HepG2 (cell line): ENCODE results near the gene TUBB. TPM values are rescaled to one million over a fixed set of nuclear protein-coding genes. Genes with fewer than 3 reads are reported as not detected.
"Not testable (repeated sequence)": the region's sequence is repeated elsewhere in the genome, so short reads cannot be mapped to it uniquely, and the experiment has no call there.

Experiments
- ATAC-seq: fragments of 200-7000 bp; cut with Tn5 transposase; 3 replicates; pipeline ENCODE4 v1.9.1; 2020; ENCODE audit warnings: mild to moderate bottlenecking, moderate library complexity
- BruUV-seq: library from RNA; stranded (reverse); fragments of 400-500 nt; replicated peaks from 2 replicates; lab custom pipeline; 2021; lab: Mats Ljungman, UMichigan
- CTCF ChIA-PET: fragments of 300-600 bp; formaldehyde crosslinking; extraction: SDS; loops from one replicate; lab custom pipeline; 2021; ENCODE audit warnings: low total read pairs, inconsistent platforms, low intra/inter-chr PET ratio; lab: Yijun Ruan, JAX
- POLR2A ChIA-PET: fragments of 350-600 bp; sonication (Branson Sonifier 250); formaldehyde crosslinking; loops from one replicate; lab custom pipeline; 2020; ENCODE audit warnings: antibody characterized with exemption, inconsistent platforms; lab: Yijun Ruan, JAX
- DNase-seq: peaks from one replicate; pipeline ENCODE4 v3.0.0-alpha.2; 2015; ENCODE audit warnings: low spot score
- FAIRE-seq: peaks from 3 replicates; lab custom pipeline; 2011; peaks lifted over from hg19 to GRCh38; lab: Jason Lieb, UNC
- H2AFZ ChIP-seq: one replicate; pipeline ENCODE4 v1.6.1; 2011; ENCODE audit warnings: low read length, inconsistent platforms
- H3K27ac ChIP-seq: fragments of 300-600 bp; 3 replicates; pipeline ENCODE4 v1.8.0; 2011; ENCODE audit warnings: mixed run types, mild to moderate bottlenecking, mixed read lengths, low read length, inconsistent platforms; ENCODE audit not compliant: insufficient read depth; ENCODE audit errors: extremely low read length
- H3K27me3 ChIP-seq, 2 experiments: fragments of 200-600 bp in 1 of 2; 2 replicates in 1 of 2; 3 replicates in 1 of 2; pipeline versions ENCODE4 v1.6.0 to v1.8.0; 2011; ENCODE audit warnings: low read length in 2 of 2, mild to moderate bottlenecking in 2 of 2, moderate library complexity in 2 of 2, inconsistent platforms in 1 of 2; ENCODE audit not compliant: insufficient read depth in 2 of 2, control insufficient read depth in 1 of 2
- H3K36me3 ChIP-seq, 2 experiments: fragments of 200-600 bp in 1 of 2; replicated peaks in 1 of 2; 2 replicates in 1 of 2; 3 replicates in 1 of 2; pipeline versions ENCODE4 v1.5.1 to v1.8.0; 2011; ENCODE audit warnings: low read length in 2 of 2, inconsistent platforms in 1 of 2; ENCODE audit not compliant: insufficient read depth in 2 of 2, control insufficient read depth in 1 of 2
- H3K4me1 ChIP-seq: 2 replicates; pipeline ENCODE4 v1.5.1; 2012; ENCODE audit warnings: low read length, inconsistent platforms; ENCODE audit not compliant: insufficient read depth
- H3K4me2 ChIP-seq: 2 replicates; pipeline ENCODE4 v1.6.0; 2011; ENCODE audit warnings: low read depth, low read length, inconsistent platforms
- H3K4me3 ChIP-seq, 3 experiments: fragments of 200-600 bp in 1 of 3; sonication (generic), shearing (Covaris generic) in 1 of 3; replicated peaks in 1 of 3; 2 replicates each; pipeline ENCODE4 v1.5.1; 2011 to 2016; ENCODE audit warnings: low read length in 3 of 3, inconsistent platforms in 2 of 3, low read depth in 2 of 3, mild to moderate bottlenecking in 2 of 3, control low read depth in 1 of 3, mixed read lengths in 1 of 3; ENCODE audit not compliant: insufficient read depth in 1 of 3
- H3K79me2 ChIP-seq: one replicate; pipeline ENCODE4 v1.6.1; 2011; ENCODE audit warnings: low read length, inconsistent platforms; ENCODE audit not compliant: insufficient read depth
- H3K9ac ChIP-seq: 2 replicates; pipeline ENCODE4 v1.6.0; 2011; ENCODE audit warnings: mild to moderate bottlenecking, low read depth, low read length, inconsistent platforms; ENCODE audit not compliant: insufficient read depth
- H3K9me3 ChIP-seq: 2 replicates; pipeline ENCODE4 v1.5.1; 2012; ENCODE audit warnings: mild to moderate bottlenecking, low read length
- H4K20me1 ChIP-seq: 2 replicates; pipeline ENCODE4 v1.6.0; 2011; ENCODE audit warnings: inconsistent platforms, mild to moderate bottlenecking, low read length, moderate library complexity; ENCODE audit not compliant: insufficient read depth
- KDM3A ChIP-seq: IDR thresholded peaks from 2 replicates; pipeline ENCODE4 v1.6.1; 2018; ENCODE audit warnings: low read depth, missing compliant biosample characterization
- NFE2L1 ChIP-seq: sonication (generic); formaldehyde crosslinking; IDR thresholded peaks from 2 replicates; pipeline ENCODE4 v1.4.0; 2020; ENCODE audit warnings: missing genetic modification reagents, mild to moderate bottlenecking, borderline replicate concordance
- NONO ChIP-seq, 2 experiments: fragments of 450-650 bp in 1 of 2; sonication (generic) in 1 of 2; formaldehyde crosslinking in 1 of 2; IDR thresholded peaks in 1 of 2; conservative IDR thresholded peaks in 1 of 2; 2 replicates each; pipeline versions ENCODE4 v1.6.1 to v1.8.0; 2017 to 2022; ENCODE audit warnings: mild to moderate bottlenecking in 1 of 2, missing genetic modification reagents in 1 of 2, moderate library complexity in 1 of 2
- RBFOX2 ChIP-seq: fragments of 200-400 bp; formaldehyde crosslinking; IDR thresholded peaks from 2 replicates; pipeline ENCODE4 v1.6.1; 2017; ENCODE audit warnings: low read depth, mild to moderate bottlenecking, low read length
- RORA ChIP-seq: sonication (generic); formaldehyde crosslinking; IDR thresholded peaks from 2 replicates; pipeline ENCODE4 v1.5.0; 2020; ENCODE audit warnings: mild to moderate bottlenecking, missing genetic modification reagents, moderate library complexity
- ZNF317 ChIP-seq: sonication (generic); formaldehyde crosslinking; IDR thresholded peaks from 2 replicates; pipeline ENCODE4 v1.5.0; 2020; ENCODE audit warnings: mild to moderate bottlenecking, missing genetic modification reagents
- ZNF776 ChIP-seq: sonication (generic); formaldehyde crosslinking; IDR thresholded peaks from 2 replicates; pipeline ENCODE4 v1.4.0; 2020; ENCODE audit warnings: mild to moderate bottlenecking, missing genetic modification reagents
- WGBS: methylation state at CpG from one replicate; pipeline ENCODE4 v1.1.6; 2017; ENCODE audit warnings: low lambda C conversion rate; 5-methylcytosine and 5-hydroxymethylcytosine counted together
- in situ Hi-C: cut with HindIII; loops from 2 replicates; pipeline ENCODE4 v1.10.0; 2017; ENCODE audit warnings: low pct_unique_long_range_greater_than_20kb; ENCODE audit not compliant: extremely low pct_ligation_motif_present
- intact Hi-C: fragments of 100-400 bp; cut with micrococcal nuclease; formaldehyde crosslinking; loops from one replicate; pipeline ENCODE4 v1.10.0; 2022; ENCODE audit not compliant: unreplicated experiment
- polyA plus RNA-seq, 8 experiments: library from polyadenylated mRNA; depleted of rRNA in 3 of 8; stranded (reverse) in 7 of 8; unstranded in 1 of 8; fragments of >200 nt; fragmentation: Illumina TruSeq in 4 of 8; extraction: Trizol in 4 of 8; gene quantifications; 2 replicates each; pipeline versions ENCODE4 v1.2.1 to v1.2.3, GENCODE V29; 2011 to 2016; ENCODE audit warnings: low read depth in 4 of 8, missing spikeins in 1 of 8, mixed read lengths in 1 of 8; ENCODE audit not compliant: insufficient read depth in 1 of 8
- total RNA-seq, 5 experiments: library from RNA; depleted of rRNA; stranded (reverse); fragments of >200 nt; fragmentation: Illumina TruSeq; extraction: Trizol; gene quantifications; 2 replicates each; pipeline ENCODE4 v1.2.3, GENCODE V29; 2016; ENCODE audit warnings: low read depth in 1 of 5
- TF ChIP-seq, protein P1 (sequence below): sonication (generic); formaldehyde crosslinking; IDR thresholded peaks from 2 replicates; pipeline ENCODE4 v1.4.0; 2020; ENCODE audit warnings: missing genetic modification reagents, borderline replicate concordance
- TF ChIP-seq, protein P2 (sequence below): IDR thresholded peaks from 2 replicates; pipeline ENCODE4 v1.6.1; 2016; ENCODE audit warnings: mild to moderate bottlenecking

The TUBB gene
- total and polyA plus RNA-seq, 2 of the 13 experiments (the other 11 are each of a cell fraction or from before 2014, with no cell fraction given), result 911 to 1,163 TPM

DNA sequence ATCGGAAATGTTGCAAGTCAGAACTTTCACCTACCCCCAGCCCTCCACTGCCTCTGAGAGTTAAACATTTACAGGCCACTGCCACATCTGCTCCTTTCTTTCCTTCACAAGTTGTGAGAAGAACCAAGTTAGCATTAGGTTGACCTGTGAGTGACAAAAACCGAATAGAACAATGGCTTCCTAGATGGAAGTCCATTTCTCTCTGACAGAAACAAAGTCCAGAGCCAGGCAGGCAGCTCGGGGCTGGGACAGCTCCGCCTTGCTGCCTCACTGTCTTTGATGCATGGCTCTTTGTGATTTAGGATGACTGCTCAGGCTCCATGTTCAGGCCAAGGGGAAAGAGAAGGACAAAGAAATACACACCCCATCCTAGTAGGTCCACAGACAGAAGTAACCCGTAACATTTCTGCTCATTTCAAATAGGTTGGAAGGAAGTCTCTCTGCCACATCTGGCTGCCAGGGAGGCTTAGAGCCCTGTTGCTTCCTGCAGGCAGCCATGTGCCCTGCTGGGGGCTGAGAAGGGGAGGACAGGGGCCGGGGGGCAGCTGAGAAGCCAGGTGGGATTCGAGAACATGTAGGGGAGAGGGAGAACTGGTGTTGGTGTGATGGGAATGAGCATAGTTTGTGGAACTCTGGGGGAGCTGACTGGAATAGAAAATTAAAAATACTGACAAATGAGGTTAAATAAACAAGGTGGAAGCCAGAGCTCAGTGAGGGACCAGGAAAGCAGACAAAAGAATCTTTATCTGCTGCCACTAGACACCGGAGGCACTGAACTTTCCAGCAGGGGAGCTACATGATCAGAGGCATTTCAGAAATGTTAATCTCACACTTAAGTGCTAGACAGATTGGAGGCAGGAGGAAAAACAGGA lies 43.7 kb downstream of the TUBB start (continued):
- TF ChIP-seq, protein P1, sequence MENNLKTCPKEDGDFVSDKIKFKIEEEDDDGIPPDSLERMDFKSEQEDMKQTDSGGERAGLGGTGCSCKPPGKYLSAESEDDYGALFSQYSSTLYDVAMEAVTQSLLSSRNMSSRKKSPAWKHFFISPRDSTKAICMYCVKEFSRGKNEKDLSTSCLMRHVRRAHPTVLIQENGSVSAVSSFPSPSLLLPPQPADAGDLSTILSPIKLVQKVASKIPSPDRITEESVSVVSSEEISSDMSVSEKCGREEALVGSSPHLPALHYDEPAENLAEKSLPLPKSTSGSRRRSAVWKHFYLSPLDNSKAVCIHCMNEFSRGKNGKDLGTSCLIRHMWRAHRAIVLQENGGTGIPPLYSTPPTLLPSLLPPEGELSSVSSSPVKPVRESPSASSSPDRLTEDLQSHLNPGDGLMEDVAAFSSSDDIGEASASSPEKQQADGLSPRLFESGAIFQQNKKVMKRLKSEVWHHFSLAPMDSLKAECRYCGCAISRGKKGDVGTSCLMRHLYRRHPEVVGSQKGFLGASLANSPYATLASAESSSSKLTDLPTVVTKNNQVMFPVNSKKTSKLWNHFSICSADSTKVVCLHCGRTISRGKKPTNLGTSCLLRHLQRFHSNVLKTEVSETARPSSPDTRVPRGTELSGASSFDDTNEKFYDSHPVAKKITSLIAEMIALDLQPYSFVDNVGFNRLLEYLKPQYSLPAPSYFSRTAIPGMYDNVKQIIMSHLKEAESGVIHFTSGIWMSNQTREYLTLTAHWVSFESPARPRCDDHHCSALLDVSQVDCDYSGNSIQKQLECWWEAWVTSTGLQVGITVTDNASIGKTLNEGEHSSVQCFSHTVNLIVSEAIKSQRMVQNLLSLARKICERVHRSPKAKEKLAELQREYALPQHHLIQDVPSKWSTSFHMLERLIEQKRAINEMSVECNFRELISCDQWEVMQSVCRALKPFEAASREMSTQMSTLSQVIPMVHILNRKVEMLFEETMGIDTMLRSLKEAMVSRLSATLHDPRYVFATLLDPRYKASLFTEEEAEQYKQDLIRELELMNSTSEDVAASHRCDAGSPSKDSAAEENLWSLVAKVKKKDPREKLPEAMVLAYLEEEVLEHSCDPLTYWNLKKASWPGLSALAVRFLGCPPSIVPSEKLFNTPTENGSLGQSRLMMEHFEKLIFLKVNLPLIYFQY, result 0 out of 2 replicates have a peak, but pooled peaks have one; percentile 58
- no peak; the same call in 1 of the 2 replicates for TF ChIP-seq NFE2L1
- no peak for TF ChIP-seq ZNF776 (CRISPR knock-in tag)

DNA sequence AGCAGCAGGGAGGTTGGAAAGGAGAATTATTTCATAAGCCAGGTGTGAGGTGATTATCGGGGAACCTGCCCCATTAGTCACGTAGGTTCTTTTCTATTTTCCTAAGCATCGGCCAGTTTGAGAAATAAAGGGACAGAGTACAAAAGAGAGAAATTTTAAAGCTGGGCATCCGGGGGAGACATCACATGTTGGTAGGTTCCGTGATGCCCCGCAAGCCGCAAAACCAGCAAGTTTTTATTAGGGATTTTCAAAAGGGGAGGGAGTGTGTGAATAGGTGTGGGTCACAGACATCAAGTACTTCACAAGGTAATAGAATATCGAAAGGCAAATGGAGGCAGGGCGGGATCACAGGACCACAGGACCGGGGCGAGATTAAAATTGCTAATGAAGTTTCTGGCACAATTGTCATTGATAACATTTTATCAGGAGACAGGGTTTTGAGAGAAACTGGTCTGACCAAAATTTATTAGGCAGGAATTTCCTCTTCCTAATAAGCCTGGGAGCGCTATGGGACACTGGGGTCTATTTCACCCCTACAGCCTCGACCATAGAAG lies 44.4 kb downstream of the TUBB start:
- H3K9me3 ChIP-seq; H3K27me3 ChIP-seq; in situ Hi-C loops; FAIRE-seq; ATAC-seq; H3K4me3 ChIP-seq; H2AFZ ChIP-seq; H4K20me1 ChIP-seq; H3K36me3 ChIP-seq; H3K79me2 ChIP-seq; DNase-seq; TF ChIP-seq NONO (IDR thresholded peaks at IDR 0.05): not testable (repeated sequence)
- WGBS, result 30% methylated on average over 13 of the region's 13 CpGs
- ChIA-PET POLR2A (interaction anchor here (0.8 to 11.8 kb wide), 28 partner anchors 8 to 149 kb away, joined by 3 to 414 read pairs (median 6); partner anchors contain the start of genes DHX16, FLOT1, IER3 and MDC1), CTCF (interaction anchor here (1.1 kb wide), 1 partner anchor 64 kb away, joined by 3 read pairs; no protein-coding TSS in a partner anchor)
- intact Hi-C loops, result loop anchor here (1.0 kb wide), 2 partner anchors 20 to 63 kb away; partner anchors contain the start of gene IER3
- Histone ChIP-seq H3K27ac (peak overlapping the region; percentile 98), H3K4me2 (peak overlapping the region; percentile 85), H3K4me1 (peaks cover 100% of the 10 kb centered on the region), H3K9ac (peak overlapping the region; percentile 87)
- TSS peak; percentile 86 for BruUV-seq
- TF ChIP-seq RBFOX2 (peak; percentile 43; the same call in 1 of the 2 replicates), ZNF317 (CRISPR knock-in tag) (peak; percentile 55; the same call in 1 of the 2 replicates), RORA (CRISPR knock-in tag) (peak; percentile 43; the same call in 1 of the 2 replicates), NONO (CRISPR knock-in tag; conservative IDR thresholded peaks at IDR 0.05) (0 out of 2 replicates have a peak, but pooled peaks have one; percentile 2), KDM3A (CRISPR knock-in tag) (peak; percentile 11; the same call in 1 of the 2 replicates)
- TF ChIP-seq, protein P2, sequence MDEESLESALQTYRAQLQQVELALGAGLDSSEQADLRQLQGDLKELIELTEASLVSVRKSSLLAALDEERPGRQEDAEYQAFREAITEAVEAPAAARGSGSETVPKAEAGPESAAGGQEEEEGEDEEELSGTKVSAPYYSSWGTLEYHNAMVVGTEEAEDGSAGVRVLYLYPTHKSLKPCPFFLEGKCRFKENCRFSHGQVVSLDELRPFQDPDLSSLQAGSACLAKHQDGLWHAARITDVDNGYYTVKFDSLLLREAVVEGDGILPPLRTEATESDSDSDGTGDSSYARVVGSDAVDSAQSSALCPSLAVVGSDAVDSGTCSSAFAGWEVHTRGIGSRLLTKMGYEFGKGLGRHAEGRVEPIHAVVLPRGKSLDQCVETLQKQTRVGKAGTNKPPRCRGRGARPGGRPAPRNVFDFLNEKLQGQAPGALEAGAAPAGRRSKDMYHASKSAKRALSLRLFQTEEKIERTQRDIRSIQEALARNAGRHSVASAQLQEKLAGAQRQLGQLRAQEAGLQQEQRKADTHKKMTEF, result peak; percentile 14; the same call in 1 of the 2 replicates
